Measurements from ENCODE around the gene NRXN3. TPM values are rescaled to one million over a fixed set of nuclear protein-coding genes. Genes with fewer than 3 reads are reported as not detected.

The NRXN3 gene
- total RNA-seq, 4 donors from 2014 or later = 0.56 to 1.6 (median 1.1) TPM

GRCh38 chr14:78951602-78952001, 781.4 kb downstream of the NRXN3 start:
- H3K27me3 ChIP-seq = no peaks in the 10 kb centered on the region
- WGBS, 2 donors = 72 to 87% methylated on average over 3 of the region's 3 CpGs
- intact Hi-C loops (cut with DNase I) = no loop called here

GRCh38 chr14:78959674-78960264, 789.6 kb downstream of the NRXN3 start:
- H3K36me3 ChIP-seq = no peaks in the 10 kb centered on the region
- peak; percentile 61 to 71 for DNase-seq
- 29 to 30% methylated on average over 9 of the region's 9 CpGs for WGBS, 2 donors

More at GRCh38 chr14:78951602-78952001, 781.4 kb downstream of the NRXN3 start:
- no peak for DNase-seq
- no peak for TF ChIP-seq POLR2A (IDR thresholded peaks at IDR 0.05)
- no peak for TF ChIP-seq CTCF (IDR thresholded peaks at IDR 0.05)
- Histone ChIP-seq H3K36me3 (no peaks in the 10 kb centered on the region), H3K9me3 (no peaks in the 10 kb centered on the region), H3K4me1 (no peaks in the 10 kb centered on the region), H3K27ac (no peak overlapping the region), H3K4me3 (replicated peaks in 1 of 3) (no peak overlapping the region)

GRCh38 chr14:78967111-78967809, 797.1 kb downstream of the NRXN3 start:
- Histone ChIP-seq H3K27ac (no peak overlapping the region), H3K36me3 (no peaks in the 10 kb centered on the region), H3K4me3 (replicated peaks in 1 of 3) (no peak overlapping the region), H3K27me3 (no peaks in the 10 kb centered on the region), H3K4me1 (no peaks in the 10 kb centered on the region), H3K9me3 (no peaks in the 10 kb centered on the region)
- WGBS, 2 donors = 80% methylated on average over 10 of the region's 10 CpGs
- DNase-seq = no peak
- intact Hi-C loops (cut with DNase I) = no loop called here
- TF ChIP-seq POLR2A (IDR thresholded peaks at IDR 0.05) (no peak), CTCF (IDR thresholded peaks at IDR 0.05) (no peak)

More at GRCh38 chr14:78959674-78960264, 789.6 kb downstream of the NRXN3 start:
- Histone ChIP-seq H3K27ac (no peak overlapping the region), H3K4me3 (replicated peaks in 1 of 3) (no peak overlapping the region), H3K27me3 (no peaks in the 10 kb centered on the region), H3K9me3 (no peaks in the 10 kb centered on the region), H3K4me1 (no peaks in the 10 kb centered on the region)
- intact Hi-C loops (cut with DNase I) = no loop called here
- no peak for TF ChIP-seq POLR2A (IDR thresholded peaks at IDR 0.05)
- TF ChIP-seq CTCF (IDR thresholded peaks at IDR 0.05) = peak; percentile 30 to 88 (median 53)

GRCh38 chr14:78968265-78968664, 798.1 kb downstream of the NRXN3 start:
- Histone ChIP-seq H3K36me3 (no peaks in the 10 kb centered on the region), H3K27ac (no peak overlapping the region), H3K27me3 (no peaks in the 10 kb centered on the region), H3K4me3 (replicated peaks in 1 of 3) (no peak overlapping the region), H3K9me3 (no peaks in the 10 kb centered on the region), H3K4me1 (no peaks in the 10 kb centered on the region)
- DNase-seq = no peak
- 84 to 90% methylated on average over 6 of the region's 6 CpGs for WGBS, 2 donors
- intact Hi-C loops (cut with DNase I) = no loop called here
- TF ChIP-seq POLR2A (IDR thresholded peaks at IDR 0.05) = no peak
- no peak for TF ChIP-seq CTCF (IDR thresholded peaks at IDR 0.05)

GRCh38 chr14:78970677-78971076, 800.5 kb downstream of the NRXN3 start:
- Histone ChIP-seq H3K9me3 (no peaks in the 10 kb centered on the region), H3K27ac (no peak overlapping the region), H3K4me3 (replicated peaks in 1 of 3) (no peak overlapping the region), H3K36me3 (no peaks in the 10 kb centered on the region), H3K4me1 (no peaks in the 10 kb centered on the region), H3K27me3 (no peaks in the 10 kb centered on the region)
- WGBS, 2 donors = 74 to 98% methylated on average over 5 of the region's 5 CpGs
- no peak for TF ChIP-seq CTCF (IDR thresholded peaks at IDR 0.05)
- no peak for TF ChIP-seq POLR2A (IDR thresholded peaks at IDR 0.05)
- intact Hi-C loops (cut with DNase I) = no loop called here
- DNase-seq = no peak
